GM18526 (cell line): Measurements from ENCODE around the gene NUDT1.

Experiments used
- POLR2A ChIP-seq: IDR thresholded peaks from 3 replicates; pipeline ENCODE4 v1.6.1; 2011; ENCODE audit not compliant: insufficient read length; ENCODE audit errors: extremely low read depth

Gene NUDT1

DNA sequence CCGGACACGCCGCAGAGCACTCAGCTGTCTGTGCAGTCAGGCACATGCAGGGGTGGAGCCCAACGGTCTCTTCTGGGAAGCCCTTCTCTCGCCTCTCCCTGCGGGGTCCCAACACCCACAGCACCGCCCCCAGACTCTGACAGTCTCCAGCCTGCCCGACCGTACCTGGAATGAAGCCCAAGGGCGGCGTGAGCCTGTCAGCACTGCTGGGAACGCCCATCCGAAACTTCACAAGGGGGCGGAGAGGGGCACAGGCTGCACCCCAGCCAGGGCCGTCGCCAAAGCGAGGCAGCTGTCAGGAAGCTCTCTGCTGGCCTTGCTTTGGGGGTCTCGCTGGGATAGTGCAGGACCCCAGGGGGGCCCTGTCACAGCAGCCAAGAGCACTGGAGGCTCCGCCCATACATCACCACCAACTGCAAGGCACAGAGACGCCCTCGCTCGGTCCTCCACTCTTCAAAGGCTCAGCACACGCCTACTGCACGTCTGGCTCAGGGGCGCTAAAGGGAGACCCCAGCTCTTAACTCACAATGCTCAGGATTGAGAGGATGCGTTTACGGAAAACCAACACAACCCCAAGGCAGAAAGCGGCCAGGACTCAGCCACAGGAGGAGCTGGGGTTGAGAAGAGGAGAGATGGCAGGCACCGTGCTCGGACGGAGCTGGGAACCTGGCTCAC lies 40.2 kb upstream of the NUDT1 start:
- no peak for TF ChIP-seq POLR2A

DNA sequence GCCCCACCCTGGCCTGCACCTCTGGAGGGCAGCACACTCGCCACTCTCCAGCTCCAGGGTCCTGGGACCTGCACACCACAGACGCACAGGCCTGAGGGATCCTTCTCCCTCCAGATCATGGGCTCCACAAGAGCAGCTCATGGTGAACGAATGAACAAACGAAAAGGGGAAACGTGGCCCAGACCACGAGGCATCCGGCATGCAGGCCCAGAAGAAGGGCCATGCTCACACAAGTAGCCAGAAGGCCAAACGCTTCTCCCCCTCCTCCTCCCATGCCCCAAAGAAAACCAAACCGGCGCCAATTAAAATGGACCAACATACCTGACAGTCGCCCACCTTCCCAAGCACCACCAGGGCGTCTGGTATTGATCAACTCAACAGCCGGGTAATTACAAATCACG lies 39.7 kb upstream of the NUDT1 start:
- TF ChIP-seq POLR2A: no peak

DNA sequence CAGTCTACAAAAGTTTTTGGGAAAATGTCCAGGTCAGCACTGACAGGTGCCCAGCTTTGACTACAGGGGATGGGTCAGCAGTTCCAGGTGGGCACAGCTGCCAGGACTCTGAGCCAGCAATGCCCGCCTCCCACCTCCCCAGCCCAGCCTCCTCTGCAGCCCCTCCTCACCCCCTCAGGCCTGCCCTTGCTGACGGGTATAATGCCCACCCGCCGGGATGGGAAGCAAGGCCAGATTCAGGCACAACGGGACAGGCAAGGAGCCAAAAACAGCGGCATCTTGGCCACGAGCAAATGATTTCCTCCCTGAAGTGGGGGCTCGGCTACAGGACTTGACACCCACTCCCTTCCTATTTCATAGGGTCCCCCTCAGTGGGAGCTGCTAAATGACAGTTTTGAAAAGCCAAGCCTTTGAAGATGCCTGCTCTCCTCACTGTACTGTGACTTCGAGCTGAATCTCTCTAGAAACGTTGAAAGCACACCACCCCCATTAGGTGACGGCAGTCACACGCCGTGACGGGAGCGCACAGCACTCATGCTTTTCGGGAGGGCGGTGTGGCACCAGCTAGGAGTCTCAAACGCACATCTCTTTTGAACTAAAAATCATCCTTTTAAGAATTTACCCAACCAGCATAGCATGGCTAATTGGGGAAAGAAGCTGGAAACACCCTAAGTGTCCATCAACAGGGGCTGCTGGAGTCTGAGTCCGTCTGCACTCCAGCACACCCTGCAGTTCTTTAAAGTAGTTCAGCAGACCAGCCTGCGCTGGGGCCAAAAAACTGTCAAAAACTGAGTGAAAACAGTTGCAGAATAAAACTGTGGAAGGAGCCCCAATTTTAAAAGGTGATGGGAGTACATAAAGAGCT lies 38.9 kb upstream of the NUDT1 start:
- no peak for TF ChIP-seq POLR2A

DNA sequence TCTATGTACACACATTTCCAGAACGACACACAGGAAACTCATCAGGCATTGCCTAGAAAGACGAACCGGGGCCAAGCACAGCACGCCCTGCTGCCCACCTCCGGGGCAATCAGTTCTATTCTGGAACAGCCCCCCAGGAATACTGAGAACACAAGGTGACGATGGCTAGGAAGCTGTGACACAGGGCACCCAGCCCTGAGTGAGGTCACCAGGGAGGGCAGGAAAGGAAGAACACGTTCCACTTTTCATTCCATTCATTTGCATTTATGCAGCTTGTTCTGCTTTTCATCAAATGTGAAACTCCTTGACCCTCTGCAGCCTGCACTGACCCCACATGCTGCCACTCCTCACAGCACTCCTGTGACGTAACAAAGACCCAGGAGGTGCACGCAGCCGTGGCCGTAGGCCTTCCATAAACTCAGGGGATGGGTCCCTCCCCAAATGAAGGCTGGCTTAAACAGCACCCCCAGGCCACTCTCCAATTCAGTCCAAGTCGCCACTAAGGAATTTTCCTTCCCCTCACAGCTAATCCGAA lies 38.2 kb upstream of the NUDT1 start:
- TF ChIP-seq POLR2A: no peak

DNA sequence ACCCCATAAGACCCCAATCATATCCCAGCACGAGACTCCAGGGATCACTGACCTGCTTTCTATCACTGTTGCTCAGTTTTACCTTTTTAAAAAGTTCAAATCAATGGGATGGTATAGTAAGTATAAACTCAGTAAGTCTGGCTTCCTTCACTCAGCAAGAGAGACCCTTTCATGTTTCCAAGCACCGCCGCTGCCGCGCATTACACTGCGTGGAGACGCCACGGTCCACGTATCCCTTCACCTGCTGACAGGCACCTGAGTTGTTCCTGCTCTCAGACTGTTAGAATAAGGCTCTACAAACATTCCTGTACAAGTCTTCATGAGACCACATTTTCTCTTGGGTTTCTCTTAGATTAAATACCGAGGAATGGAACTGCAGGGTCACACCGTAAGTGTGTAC lies 37.6 kb upstream of the NUDT1 start:
- TF ChIP-seq POLR2A: no peak

DNA sequence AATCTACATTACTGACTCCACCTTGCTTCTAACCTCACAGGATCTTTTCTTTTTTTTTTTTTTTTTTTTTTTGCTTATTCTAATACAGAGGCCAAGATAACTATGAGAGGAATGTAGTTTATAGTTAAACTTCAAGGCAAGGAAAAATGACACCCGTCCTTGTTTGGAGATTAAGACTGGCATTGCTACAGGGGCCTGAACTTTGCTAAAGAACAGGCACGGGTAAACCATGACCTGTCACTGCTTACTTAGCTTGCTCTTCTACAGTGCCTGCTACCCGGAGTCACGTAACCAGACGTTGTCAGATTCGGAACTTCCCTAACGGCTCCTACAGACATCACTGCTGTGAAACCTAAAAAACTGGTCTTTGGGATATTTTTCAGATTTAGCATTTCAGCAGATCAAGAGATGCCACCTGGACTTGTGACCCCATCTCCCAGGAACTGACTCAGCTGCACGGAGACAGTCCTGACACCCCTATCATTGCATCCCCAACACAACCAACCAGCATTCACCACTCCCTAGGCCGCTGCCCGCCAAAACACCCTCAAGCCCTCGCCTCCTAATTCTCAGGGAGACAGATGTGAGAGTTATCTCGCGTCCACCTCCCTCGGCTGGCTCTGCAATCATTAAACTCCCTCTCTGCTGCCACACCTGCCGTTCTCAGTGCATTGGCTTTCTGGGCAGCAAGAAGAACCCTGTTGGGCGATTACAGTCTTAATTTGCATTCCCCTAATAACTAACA lies 36.8 kb upstream of the NUDT1 start:
- TF ChIP-seq POLR2A: no peak

DNA sequence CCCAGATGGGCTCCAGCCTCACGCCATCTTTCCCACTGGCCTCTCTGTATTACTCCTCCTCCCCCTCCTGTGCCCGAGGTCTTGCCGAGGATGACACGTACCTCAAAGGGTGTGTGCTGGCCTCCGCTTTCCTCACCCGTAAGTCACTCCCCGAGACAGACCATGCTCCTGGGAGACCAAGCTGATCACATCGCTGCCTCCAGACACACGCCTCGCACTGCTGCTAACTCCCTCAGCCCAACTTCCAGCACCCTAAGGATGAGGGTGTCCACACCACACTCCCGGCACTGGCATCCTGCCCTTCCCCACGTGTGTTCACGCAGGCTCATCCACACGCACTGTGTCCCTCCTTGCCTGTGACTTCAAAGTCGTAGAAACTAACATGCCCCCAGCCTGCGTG lies 33.3 kb upstream of the NUDT1 start:
- TF ChIP-seq POLR2A: no peak

DNA sequence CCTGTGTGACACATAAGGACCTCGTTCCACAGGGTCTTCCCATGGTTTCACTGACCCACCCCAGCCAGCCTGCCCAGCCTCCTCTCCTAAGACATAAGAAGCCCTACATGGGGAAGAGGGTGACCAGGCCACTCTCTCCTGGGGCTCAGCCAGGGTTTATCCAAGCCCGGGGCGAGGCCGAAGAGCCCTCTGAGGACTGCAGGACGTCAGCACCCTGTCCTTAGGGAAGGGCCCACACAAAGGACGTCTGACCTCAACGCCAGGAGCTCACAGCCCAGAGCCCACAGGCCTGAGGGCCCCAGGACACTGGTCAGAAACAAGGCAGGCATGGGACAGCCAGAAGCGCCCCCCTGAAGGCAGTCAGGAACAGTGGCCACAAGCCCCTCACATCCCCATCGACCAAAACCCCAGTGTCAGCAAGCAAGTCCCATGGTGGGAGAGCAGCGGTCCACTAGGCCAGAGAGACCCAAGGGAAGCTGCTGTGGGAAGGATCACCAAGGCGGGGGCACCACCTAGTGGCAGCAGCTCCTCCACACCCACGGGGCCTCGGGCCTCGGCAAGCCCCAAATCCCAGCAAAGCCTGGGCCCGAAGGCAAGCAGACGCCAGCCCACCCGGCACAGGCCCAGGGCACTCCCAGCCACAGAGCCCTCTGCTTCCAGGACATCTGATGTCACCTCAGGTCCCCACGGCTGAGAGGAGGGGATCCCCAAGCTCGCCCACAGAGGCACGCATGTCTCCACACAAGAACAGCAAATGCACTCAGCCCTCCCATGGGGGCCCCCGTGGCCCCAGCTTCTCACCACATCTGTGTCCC lies 32.7 kb upstream of the NUDT1 start:
- TF ChIP-seq POLR2A: no peak

DNA sequence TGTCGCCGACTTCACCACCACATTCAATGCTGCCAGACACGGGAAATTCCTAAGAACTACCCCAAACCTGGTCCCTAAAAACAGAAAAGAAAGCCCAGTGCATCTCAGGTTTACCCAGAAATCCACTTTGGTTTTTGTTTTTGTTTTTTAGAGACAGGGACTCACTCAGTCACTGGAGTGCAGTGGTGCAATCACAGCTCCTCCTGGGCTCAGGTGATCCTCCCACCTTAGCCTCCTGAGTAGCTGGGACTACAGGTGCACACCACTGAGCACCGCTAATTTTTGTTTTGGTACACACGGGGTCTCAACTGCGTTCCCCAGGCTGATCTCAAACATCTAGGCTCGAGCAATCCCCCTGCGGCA lies 32.1 kb upstream of the NUDT1 start:
- TF ChIP-seq POLR2A: no peak

DNA sequence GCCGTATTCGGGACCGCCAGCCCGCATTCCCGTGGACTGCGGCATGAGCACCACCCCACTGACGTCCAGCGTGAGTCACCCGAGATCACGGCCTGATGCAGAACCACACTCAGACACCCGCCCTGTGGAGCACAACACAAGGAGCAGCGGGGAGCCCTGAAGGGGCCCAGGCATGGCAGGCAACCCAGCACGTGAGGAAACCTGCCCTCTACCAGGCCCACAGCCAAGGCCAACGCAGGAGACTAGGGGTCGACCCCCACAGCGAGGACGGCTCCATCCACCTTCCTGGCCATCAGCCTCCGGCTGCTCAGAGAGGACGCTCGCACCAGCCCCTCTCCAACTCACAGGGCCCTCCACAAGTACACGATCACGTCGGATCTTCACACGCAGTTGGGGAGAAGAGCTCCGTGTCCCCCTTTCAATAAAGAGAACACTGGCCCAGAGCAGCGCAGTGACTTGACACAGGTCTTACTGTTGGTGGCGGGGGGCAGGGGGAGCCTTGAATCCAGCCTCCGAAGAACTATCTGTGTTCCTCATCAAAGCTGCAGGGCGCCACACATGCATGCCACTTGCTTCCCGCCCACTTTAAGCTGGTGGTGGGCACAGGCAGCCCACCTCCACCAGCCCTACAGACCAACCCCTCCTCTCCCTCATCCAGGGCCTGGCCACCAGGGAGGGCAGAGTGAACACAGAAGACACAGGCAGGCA lies 31.3 kb upstream of the NUDT1 start:
- no peak for TF ChIP-seq POLR2A

DNA sequence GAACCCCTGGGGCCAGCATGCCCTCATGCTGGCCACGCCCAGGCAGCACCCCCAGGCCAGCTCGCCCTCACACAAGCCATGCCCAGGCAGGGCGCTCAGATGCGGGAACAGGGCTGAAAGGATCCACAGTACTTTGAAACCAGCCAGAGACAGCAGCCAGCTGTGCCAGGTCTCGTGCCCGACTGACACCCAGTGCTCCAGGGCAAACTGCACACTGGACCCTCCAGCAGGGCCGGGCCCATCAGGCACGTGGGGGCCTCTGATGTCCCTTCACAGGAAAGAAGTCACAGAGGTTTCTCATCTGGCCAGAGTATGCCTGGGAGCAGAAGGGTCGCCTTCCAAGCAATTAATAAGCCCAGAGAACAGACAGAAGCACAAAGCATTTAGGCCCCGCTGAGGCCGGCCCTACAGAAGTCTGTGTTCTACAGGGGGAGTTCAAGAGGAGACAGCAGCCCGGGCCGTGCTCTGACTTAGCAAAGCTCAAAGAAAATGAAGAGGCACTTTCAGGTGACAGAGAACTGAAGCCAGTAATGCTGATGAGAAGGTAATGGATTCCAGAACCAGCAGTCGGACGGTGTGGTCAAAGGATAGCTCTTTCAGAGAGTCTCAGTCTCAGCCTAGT lies 30.7 kb upstream of the NUDT1 start:
- TF ChIP-seq POLR2A: no peak

DNA sequence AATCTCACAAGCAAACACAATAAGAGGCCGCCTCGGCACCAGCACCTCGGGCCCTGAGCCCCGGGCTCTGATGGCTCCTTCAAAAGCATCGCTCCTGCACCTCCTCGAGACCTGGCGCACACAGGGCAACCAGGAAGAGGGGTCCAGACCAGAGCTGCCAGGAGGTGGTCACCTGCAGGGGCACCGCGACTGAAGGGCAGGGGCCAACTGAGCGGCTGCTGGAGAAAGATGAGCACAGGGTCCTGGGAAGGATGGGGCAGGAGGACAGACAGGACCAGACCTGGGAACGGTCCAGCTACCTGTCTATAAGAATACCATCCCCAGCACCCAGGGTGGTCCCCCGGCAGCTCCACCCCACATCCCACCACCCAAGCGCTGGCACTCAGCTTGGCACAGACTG lies 30.1 kb upstream of the NUDT1 start:
- no peak for TF ChIP-seq POLR2A

DNA sequence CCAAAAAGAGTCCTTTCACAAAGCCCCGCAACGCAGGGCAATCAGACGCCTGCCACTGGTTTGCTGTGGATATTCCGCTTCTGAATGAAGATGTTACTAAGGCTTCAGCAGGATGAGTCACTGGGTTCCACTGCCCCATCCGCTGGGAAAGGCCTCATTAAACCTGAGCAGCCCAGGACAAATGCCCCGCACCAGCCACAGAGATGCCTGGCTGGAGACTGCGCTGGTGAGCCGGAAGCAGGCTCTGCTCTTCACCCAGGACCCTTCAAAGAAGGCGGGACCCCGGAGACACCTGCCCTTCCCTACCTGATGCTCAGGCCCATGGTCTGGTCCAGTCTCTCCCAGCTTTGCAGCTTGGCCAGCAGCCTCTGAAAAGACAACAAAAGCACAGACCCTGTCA lies 29.1 kb upstream of the NUDT1 start:
- TF ChIP-seq POLR2A: no peak

DNA sequence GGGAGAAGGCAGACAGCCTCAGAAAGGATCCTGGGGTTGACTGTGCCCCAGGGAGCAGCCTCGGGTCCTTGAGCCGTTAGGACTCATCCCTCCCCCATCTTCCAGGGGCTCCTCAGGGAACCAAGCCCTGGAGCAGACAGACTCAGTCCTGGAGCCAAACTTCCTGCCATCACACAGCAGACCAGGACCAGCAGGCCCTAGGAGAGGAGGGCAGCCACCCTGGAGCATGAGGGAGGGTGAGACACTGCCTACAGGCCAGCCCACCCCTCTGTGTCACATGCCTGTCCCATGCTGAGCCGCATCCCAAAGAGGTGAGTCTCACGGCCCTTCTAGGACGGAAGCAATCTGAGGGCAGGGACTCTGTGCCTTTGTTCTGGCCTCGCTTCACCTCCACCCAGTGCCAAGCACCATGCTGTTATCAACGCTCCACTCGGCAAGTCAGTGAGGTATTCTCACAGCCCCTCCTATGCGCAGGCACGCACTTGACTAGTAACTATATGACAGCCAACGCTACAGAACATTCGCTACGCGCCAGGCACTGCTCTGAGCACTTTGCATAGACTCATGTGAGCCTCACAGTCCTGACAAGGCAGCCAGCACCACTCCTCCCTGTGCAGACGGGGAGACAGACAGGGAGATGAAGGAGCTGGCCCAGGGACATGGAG lies 28.3 kb upstream of the NUDT1 start:
- no peak for TF ChIP-seq POLR2A

DNA sequence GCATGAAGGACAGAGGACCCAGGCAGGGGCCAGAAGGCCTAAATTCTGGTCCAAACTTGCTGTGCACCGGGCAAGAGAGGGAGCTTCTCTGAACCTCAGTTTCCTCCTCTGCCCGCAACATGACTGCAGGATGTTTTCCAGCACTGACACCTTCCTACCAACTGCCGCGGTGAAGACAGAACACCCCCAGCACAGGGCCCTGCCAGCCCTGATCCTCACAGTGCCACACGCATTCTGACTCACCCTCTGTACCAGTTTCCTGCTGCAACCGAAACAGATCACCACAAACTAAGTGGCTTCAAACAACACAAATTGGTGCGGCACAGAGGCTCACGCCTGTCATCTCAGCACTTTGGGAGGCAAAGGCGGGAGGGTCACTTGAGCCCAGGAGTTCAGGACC lies 27.4 kb upstream of the NUDT1 start:
- TF ChIP-seq POLR2A: no peak
